PC-3 (cell line): ENCODE data around the gene ARFIP1.

Experiments used
- EZH2 ChIP-seq: fragments of 300-600 bp; sonication (generic); IDR thresholded peaks from one replicate; pipeline ENCODE4 v1.6.1; 2017; ENCODE audit warnings: antibody characterized with exemption, mild to moderate bottlenecking, low read length; ENCODE audit not compliant: unreplicated experiment
- EZH2phosphoT487 ChIP-seq: fragments of 300-600 bp; sonication (generic); IDR thresholded peaks from 2 replicates; pipeline ENCODE4 v1.6.1; 2018; ENCODE audit warnings: mild to moderate bottlenecking, antibody characterized with exemption, low read length, borderline replicate concordance
- TF ChIP-seq, protein P1 (sequence below): fragments of 300-600 bp; sonication (generic); conservative IDR thresholded peaks from 2 replicates; pipeline ENCODE4 v1.5.1; 2017; ENCODE audit warnings: antibody characterized with exemption, low read depth, mild to moderate bottlenecking, low read length

GRCh38 chr4:152817331-152817730 lies 37.6 kb downstream of the ARFIP1 start:
- TF ChIP-seq, protein P1, sequence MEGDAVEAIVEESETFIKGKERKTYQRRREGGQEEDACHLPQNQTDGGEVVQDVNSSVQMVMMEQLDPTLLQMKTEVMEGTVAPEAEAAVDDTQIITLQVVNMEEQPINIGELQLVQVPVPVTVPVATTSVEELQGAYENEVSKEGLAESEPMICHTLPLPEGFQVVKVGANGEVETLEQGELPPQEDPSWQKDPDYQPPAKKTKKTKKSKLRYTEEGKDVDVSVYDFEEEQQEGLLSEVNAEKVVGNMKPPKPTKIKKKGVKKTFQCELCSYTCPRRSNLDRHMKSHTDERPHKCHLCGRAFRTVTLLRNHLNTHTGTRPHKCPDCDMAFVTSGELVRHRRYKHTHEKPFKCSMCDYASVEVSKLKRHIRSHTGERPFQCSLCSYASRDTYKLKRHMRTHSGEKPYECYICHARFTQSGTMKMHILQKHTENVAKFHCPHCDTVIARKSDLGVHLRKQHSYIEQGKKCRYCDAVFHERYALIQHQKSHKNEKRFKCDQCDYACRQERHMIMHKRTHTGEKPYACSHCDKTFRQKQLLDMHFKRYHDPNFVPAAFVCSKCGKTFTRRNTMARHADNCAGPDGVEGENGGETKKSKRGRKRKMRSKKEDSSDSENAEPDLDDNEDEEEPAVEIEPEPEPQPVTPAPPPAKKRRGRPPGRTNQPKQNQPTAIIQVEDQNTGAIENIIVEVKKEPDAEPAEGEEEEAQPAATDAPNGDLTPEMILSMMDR, result no peak
- TF ChIP-seq EZH2phosphoT487 (no peak), EZH2 (no peak)
